Stimulated activated naive CD8-positive, alpha-beta T cell treated with anti-CD3 and anti-CD28 coated beads, Interleukin-15, Interleukin-2, amounts not matched to agents 100 ng/mL and 50 ng/mL, for 24 hours (primary cell): ENCODE results near the gene INPP5J.
"Not testable (repeated sequence)": the region's sequence is repeated elsewhere in the genome, so short reads cannot be mapped to it uniquely, and the experiment has no call there.

Source experiments
- H3K27ac Mint-ChIP-seq: one replicate; pipeline ENCODE4 v1.8.0; 2021; ENCODE audit warnings: mild to moderate bottlenecking, mixed read lengths
- H3K27me3 Mint-ChIP-seq: one replicate; pipeline ENCODE4 v1.8.0; 2021; ENCODE audit warnings: mixed read lengths
- H3K36me3 Mint-ChIP-seq: one replicate; pipeline ENCODE4 v1.8.0; 2021; ENCODE audit warnings: low read depth, mixed read lengths
- H3K4me1 Mint-ChIP-seq: one replicate; pipeline ENCODE4 v1.8.0; 2021; ENCODE audit warnings: low read depth, mixed read lengths
- H3K4me3 Mint-ChIP-seq: one replicate; pipeline ENCODE4 v1.8.0; 2021; ENCODE audit warnings: mild to moderate bottlenecking, mixed read lengths
- H3K9me3 Mint-ChIP-seq: one replicate; pipeline ENCODE4 v1.8.0; 2021; ENCODE audit warnings: mixed read lengths

INPP5J gene, protein sequence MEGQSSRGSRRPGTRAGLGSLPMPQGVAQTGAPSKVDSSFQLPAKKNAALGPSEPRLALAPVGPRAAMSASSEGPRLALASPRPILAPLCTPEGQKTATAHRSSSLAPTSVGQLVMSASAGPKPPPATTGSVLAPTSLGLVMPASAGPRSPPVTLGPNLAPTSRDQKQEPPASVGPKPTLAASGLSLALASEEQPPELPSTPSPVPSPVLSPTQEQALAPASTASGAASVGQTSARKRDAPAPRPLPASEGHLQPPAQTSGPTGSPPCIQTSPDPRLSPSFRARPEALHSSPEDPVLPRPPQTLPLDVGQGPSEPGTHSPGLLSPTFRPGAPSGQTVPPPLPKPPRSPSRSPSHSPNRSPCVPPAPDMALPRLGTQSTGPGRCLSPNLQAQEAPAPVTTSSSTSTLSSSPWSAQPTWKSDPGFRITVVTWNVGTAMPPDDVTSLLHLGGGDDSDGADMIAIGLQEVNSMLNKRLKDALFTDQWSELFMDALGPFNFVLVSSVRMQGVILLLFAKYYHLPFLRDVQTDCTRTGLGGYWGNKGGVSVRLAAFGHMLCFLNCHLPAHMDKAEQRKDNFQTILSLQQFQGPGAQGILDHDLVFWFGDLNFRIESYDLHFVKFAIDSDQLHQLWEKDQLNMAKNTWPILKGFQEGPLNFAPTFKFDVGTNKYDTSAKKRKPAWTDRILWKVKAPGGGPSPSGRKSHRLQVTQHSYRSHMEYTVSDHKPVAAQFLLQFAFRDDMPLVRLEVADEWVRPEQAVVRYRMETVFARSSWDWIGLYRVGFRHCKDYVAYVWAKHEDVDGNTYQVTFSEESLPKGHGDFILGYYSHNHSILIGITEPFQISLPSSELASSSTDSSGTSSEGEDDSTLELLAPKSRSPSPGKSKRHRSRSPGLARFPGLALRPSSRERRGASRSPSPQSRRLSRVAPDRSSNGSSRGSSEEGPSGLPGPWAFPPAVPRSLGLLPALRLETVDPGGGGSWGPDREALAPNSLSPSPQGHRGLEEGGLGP

DNA sequence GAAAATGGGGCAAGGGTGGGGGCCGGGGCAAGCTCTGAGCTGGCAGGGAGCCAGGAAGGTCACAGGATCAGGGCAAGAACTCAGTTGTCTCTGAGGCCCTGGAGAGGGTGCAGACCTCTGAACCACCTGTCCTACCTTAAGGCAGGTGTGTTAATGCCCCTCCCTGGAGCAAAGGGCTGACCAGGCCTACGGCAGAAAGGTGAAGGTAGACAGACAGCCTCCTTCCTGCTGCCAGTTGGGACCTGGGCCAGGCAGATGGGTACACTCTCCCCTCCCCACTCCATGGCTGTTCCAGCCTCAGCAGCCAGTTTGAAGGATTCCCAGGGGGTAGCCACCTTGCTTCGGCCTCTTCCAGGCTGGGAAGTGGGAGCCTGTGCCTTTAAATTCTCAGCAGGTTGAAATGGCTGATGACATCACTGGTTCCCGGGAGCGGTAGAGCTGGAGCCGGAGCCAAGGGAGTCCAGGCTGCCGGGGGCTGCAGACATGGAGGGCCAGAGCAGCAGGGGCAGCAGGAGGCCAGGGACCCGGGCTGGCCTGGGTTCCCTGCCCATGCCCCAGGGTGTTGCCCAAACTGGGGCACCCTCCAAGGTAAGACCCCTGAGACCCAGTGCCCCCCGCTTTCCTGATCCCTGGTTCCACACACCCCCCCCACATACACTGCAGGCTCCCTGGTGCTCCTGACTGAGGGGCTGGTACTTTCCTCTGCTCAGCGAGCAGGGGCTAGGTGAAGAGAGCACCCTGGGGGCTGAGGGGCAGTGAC lies at the start of gene INPP5J:
Gene INPP5J (plus strand): TSS at position 435 of the 760 bp plus-strand sequence. CDS start 49 bp downstream, at position 484.
- H3K27ac Mint-ChIP-seq = no peak within 1 kb of the TSS
- no peaks in the 10 kb centered on the region for H3K4me1 Mint-ChIP-seq
- no peak within 1 kb of the TSS for H3K4me3 Mint-ChIP-seq
- no peaks in the 10 kb centered on the region for H3K36me3 Mint-ChIP-seq
- H3K27me3 Mint-ChIP-seq = no peaks in the 10 kb centered on the region
- H3K9me3 Mint-ChIP-seq = no peaks in the 10 kb centered on the region

DNA sequence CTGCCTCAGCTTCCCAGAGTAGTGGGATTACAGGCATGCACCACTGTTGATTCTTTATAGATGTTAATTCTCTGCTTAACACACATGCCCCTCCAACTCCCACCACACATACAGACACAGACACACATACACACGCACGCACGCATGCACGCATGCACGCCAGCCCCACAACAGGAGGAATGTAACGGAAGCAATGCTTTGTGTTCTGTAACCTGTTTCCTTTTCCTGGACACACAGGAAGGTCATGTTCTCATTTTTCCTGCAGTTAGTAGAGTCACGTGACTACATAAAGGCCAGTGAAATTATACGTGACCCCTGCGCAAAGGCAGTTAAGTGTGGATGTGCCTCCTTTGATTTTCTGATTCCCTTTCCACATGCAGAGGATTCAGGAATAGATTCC lies 49.6 kb upstream of the INPP5J start:
- not testable (repeated sequence) for H3K4me3 Mint-ChIP-seq, H3K4me1 Mint-ChIP-seq, H3K27ac Mint-ChIP-seq, H3K27me3 Mint-ChIP-seq, H3K9me3 Mint-ChIP-seq, H3K36me3 Mint-ChIP-seq

DNA sequence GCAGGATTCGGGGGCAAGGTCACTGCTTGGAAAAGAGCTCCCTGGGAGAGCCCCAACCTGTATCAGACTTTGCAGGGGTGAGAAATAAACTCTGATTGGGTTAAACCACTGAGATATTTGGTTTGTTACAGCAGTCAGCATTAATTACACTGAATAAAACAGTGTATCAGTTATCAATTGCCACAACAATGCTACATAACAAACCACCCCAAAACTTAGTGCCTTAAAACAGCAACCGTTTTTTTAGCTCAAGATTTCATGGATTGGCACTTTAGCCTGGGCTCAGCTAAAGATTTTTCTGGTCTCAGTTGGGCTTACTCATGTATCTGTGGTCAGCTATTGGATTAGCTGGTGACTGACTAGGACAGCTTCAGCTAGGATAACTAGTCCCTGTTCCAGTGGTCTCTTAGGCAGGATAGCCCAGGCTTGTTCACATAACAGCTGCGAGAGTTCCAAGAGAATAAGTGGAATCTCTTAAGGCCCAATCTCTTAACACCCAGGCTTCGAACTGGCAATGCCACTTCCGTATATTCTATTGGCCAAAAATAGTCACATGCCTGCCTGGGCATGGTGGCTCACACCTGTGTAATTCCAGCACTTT lies 49.1 kb upstream of the INPP5J start:
- H3K27me3 Mint-ChIP-seq, H3K4me3 Mint-ChIP-seq, H3K27ac Mint-ChIP-seq: not testable (repeated sequence)

DNA sequence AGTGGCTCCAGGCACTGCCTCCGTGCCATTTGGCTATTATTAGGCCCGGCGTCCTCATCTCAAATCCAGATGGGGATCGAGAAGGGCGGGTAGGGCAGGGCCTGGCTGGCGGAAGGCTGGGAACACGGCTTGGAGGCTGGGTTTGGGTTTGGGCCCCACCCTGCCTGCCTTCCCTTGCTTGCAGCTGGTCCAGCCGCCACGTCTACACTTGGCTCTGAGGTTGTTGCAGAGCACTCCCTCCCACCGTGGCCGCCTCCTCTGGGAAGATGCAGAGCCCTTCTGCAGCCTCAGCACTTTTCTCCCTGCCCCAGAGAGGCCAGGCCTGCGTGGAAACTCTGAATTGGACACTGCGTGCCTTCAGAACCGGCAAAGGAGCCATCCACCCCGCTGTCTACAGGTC lies 46.8 kb upstream of the INPP5J start:
- no peak overlapping the region for H3K4me3 Mint-ChIP-seq
- no peaks in the 10 kb centered on the region for H3K36me3 Mint-ChIP-seq
- H3K9me3 Mint-ChIP-seq = no peaks in the 10 kb centered on the region

More for the DNA sequence above, 49.1 kb upstream of the INPP5J start:
- not testable (repeated sequence) for H3K36me3 Mint-ChIP-seq, H3K4me1 Mint-ChIP-seq, H3K9me3 Mint-ChIP-seq

DNA sequence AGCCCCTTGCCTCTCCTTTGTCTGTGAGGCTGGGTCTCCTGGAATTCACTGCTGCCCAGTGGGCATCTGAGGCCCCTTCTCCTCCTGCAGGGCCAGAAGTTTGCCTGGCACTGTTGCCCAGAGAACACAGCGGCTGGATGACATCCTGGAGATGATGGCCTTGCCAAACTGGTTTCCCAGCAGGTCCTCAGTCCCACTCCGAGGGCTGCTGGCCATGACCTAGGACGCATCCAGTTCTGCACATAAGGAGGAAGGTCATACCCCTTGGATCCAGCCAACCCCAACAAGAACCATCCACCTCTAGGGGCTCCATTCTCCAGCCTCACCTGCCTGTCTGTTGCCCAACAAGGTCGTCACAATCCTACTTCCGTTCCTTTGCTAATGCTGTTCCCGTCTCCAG lies 45.1 kb upstream of the INPP5J start:
- no peaks in the 10 kb centered on the region for H3K9me3 Mint-ChIP-seq
- H3K4me3 Mint-ChIP-seq = no peak overlapping the region
- H3K36me3 Mint-ChIP-seq = no peaks in the 10 kb centered on the region
- H3K27me3 Mint-ChIP-seq = no peaks in the 10 kb centered on the region
- H3K4me1 Mint-ChIP-seq = peaks cover 18% of the 10 kb centered on the region
- no peak overlapping the region for H3K27ac Mint-ChIP-seq

More for the DNA sequence above, 46.8 kb upstream of the INPP5J start:
- Mint-ChIP-seq H3K27me3 (no peaks in the 10 kb centered on the region), H3K4me1 (peaks cover 5% of the 10 kb centered on the region), H3K27ac (no peak overlapping the region)

DNA sequence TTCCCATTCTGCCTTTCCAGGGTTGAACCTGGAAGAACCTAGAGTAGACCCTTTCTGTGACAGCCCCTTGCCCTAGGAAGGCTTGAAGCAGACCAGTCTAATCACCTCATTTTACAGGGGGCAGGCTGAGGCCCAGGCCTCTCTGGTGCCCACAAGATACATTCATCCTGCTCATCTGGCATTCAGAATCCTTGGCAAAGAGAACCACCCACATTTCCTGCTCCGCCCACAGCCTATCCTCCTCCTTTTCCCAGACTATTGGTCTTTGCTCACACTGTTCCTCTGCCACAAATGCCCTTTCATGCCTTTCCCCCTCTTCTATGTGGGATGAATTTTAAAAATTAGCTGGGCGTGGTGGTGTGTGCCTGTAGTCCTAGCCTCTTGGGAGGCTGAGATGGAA lies 44.4 kb upstream of the INPP5J start:
- H3K4me3 Mint-ChIP-seq, H3K27me3 Mint-ChIP-seq, H3K9me3 Mint-ChIP-seq, H3K27ac Mint-ChIP-seq, H3K36me3 Mint-ChIP-seq: not testable (repeated sequence)
- peaks cover 25% of the 10 kb centered on the region for H3K4me1 Mint-ChIP-seq

DNA sequence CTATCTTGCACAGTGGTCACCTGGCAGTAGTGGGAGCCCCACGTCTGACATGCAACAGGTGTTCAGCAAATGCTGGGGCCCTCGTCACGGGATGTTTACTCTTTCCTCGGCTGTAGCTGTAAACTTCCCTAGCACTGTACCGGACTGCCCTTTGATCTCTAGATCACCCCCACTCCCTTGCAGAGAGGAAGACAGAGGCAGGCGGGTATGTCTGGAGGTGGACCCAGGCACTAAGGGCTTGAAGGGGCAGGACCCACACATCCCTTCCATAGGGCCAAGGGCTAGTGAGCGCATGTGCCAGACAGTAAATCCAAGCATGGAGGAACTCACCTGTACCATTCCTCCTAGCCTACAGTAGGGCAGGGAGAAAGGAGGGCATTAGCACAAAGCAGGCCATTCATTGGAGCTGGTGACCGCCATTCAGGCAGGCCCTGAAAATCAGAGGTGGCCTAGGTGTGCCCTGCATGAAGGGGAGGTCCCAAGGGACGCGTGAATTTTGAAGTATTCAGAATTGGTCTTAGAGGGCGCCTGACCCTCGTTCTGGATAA lies 43.6 kb upstream of the INPP5J start:
- H3K4me1 Mint-ChIP-seq = peaks cover 33% of the 10 kb centered on the region
- H3K36me3 Mint-ChIP-seq = peaks cover under 1% of the 10 kb centered on the region
- H3K9me3 Mint-ChIP-seq = no peaks in the 10 kb centered on the region
- H3K4me3 Mint-ChIP-seq = no peak overlapping the region
- no peaks in the 10 kb centered on the region for H3K27me3 Mint-ChIP-seq
- H3K27ac Mint-ChIP-seq = no peak overlapping the region

DNA sequence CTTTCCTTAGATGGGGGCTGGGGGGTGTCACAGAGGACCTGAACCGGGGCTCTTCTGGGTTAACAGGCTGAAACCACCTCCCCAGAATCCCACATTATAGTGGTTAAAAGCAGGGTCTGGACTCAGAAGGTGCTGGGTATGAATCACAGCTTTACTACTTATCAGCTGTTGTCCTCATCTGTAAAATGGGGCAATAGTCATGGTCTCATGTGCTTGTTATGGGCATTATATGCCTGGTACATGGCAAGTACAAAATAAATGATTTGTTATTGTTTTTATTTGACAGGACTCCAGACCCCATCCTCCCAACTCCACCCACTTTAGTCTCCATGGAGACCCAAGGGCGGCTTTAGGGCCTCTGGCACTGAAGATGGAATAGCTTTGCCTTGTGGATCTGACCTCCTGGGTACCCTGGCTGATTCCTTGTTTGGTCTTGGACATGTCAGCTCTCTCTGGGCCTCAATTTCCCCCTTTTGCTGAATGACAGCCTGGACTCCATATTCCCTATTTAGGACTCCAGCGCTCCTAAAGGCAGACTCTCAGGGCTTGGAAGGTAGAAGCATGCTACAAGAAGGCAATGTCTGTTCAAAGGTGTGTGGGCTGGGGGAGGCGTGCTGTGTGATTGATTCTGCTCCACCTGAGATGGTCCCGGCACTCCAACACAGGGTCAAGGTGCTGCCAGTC lies 42.5 kb upstream of the INPP5J start:
- peaks cover 3% of the 10 kb centered on the region for H3K36me3 Mint-ChIP-seq
- no peaks in the 10 kb centered on the region for H3K27me3 Mint-ChIP-seq
- H3K4me1 Mint-ChIP-seq = peaks cover 37% of the 10 kb centered on the region
- H3K27ac Mint-ChIP-seq = peak overlapping the region; percentile 55
- peak overlapping the region; percentile 92 for H3K4me3 Mint-ChIP-seq
- H3K9me3 Mint-ChIP-seq = no peaks in the 10 kb centered on the region

DNA sequence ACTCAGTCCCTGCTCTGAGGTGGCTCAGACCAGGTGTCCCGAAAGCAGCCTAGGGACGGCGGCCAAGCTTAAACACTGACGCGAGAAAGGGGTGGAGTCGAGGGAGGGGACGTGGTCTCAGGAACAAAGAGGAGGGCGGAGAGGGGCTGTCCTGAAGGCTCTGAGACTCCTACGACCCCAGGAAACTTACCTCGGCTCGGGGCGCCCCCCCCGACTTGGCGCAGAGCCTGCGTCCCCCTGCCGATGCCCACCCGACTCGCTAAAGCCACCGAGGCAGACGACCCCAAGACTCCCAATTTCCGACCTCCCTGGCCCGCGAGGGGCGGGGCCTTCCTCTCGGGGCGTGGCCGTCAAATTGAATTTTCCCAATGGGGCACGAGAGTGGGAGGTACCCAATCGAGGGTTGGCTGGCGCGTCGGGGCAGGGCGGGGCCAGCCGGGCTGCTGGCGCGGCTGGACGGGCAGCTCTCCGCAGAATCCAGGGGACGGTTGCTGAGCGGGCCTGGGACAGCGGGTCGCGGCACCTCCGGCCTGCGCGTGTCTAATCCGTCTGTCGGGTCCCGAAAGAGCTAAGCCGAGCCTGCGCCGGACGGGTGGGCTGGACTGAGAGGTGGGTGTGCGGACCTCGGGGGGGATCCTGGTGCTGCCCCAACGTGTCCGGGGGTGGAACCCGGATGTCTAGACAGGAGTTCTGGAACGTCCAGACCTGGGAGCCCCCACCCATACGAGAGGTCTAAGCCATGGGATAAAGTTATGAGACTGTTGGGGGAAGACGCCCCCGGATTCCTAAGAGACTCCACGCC lies 41.7 kb upstream of the INPP5J start, which contains the start of gene SMTN:
Gene SMTN (plus strand): TSS at position 471 of the 802 bp plus-strand sequence. CDS start 1,941 bp downstream, outside the sequence.
- Mint-ChIP-seq H3K36me3 (peaks cover 3% of the 10 kb centered on the region), H3K27ac (peak within 1 kb of the TSS; percentile 55), H3K9me3 (no peaks in the 10 kb centered on the region), H3K4me3 (peak within 1 kb of the TSS; percentile 92), H3K27me3 (no peaks in the 10 kb centered on the region), H3K4me1 (peaks cover 39% of the 10 kb centered on the region)

DNA sequence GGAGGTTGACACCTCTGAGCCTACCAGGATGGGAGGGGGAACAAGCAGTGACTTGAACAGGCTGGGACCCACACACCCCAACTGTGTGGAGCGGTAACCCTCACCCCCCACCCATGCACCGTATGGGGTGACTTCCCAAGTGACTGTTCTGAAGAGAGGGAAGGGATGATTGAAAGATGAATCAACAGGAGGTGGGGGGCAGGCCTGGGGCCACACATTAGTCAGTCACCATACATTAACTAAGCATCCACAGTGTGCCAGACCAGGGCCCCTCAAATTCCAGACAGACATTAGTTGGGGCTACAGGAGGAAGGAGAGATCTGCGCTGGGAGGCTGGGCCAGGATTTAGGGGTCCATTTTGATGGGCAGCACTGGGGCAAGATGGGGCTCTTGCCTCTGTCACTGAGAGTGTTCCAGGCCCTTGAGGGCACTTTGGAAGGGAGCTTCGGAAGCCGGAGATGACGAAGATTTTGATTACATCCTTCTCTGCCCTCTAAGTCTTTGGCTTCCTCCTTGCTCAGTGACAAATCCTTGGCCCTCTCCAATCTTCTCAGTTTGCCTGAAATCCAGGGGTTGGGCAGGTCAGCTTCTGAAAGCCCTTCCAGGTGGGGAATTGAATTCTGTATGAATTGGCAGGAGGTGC lies 40.7 kb upstream of the INPP5J start:
- no peaks in the 10 kb centered on the region for H3K9me3 Mint-ChIP-seq
- peaks cover 3% of the 10 kb centered on the region for H3K36me3 Mint-ChIP-seq
- H3K4me3 Mint-ChIP-seq = peak overlapping the region; percentile 92
- no peaks in the 10 kb centered on the region for H3K27me3 Mint-ChIP-seq
- peaks cover 39% of the 10 kb centered on the region for H3K4me1 Mint-ChIP-seq
- H3K27ac Mint-ChIP-seq = peak overlapping the region; percentile 31

DNA sequence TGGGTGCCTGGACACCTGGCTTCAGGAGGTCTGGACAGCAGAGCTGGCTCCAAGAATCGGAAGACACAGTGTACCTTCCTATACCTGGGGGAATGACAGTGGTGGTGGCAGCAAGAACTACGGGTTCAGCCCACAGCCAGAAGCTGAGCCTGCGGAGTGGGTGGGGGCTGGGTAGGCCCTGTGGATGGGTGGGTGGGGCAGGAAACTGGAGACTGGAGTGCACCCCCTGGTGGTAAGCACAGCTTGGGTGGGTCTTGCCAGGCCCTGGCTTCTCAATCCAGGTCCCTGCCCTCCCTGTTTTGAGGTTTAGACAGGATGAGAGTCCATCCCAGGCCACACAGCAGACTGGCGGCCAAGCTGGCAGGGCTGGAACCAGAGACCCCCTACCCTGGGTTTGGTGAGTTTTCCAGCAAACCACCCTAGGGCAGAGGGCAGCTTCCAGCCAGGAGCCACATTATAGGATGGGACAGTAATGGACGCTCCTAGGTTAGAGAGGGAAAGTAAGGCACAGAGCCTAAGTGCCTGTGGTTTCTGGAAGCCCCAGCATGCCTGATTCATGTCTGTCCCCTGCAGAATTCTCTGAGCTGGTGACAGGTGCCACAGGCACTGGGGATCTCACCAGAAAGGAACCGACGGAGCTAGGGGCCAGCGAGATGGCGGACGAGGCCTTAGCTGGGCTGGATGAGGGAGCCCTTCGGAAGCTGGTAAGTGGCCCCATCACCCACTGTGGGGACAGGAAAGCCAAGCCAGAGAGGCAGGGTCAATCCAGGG lies 40.0 kb upstream of the INPP5J start:
- peaks cover 3% of the 10 kb centered on the region for H3K36me3 Mint-ChIP-seq
- peaks cover 39% of the 10 kb centered on the region for H3K4me1 Mint-ChIP-seq
- peak overlapping the region; percentile 92 for H3K4me3 Mint-ChIP-seq
- H3K27me3 Mint-ChIP-seq = no peaks in the 10 kb centered on the region
- peak overlapping the region; percentile 31 for H3K27ac Mint-ChIP-seq
- H3K9me3 Mint-ChIP-seq = no peaks in the 10 kb centered on the region

DNA sequence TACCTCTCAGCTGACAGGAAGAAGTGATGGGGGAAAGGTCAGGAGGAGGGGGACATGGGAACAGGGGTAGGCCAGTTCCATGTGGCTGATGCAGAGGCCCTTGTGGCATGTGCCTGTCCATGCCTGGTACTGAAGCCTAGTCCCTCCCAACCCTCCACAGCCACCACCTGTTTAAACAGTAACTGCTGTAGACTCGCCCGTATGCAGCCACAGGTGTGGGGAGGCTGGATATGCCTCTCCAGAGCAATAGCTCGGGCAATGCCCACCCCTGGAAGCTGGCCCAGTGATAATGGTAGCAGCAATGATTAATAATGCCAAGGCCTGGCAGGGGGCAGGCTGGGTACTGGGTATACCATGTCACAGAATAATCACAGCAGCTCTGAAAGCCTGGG lies 39.4 kb upstream of the INPP5J start:
- Mint-ChIP-seq H3K27me3 (no peaks in the 10 kb centered on the region), H3K4me3 (peak overlapping the region; percentile 92), H3K27ac (no peak overlapping the region), H3K9me3 (no peaks in the 10 kb centered on the region), H3K4me1 (peaks cover 39% of the 10 kb centered on the region), H3K36me3 (peaks cover 3% of the 10 kb centered on the region)
